Natural killer cell (primary cell): Measurements from ENCODE around the gene CTTNBP2NL. TPM values are rescaled to one million over a fixed set of nuclear protein-coding genes. Genes with fewer than 3 reads are reported as not detected.
"Not testable (repeated sequence)": the region's sequence is repeated elsewhere in the genome, so short reads cannot be mapped to it uniquely, and the experiment has no call there.

Experiments used
- ATAC-seq, 3 donors: fragments of 150-1000 bp in 2 of 3; fragments of 200-7000 bp in 1 of 3; cut with Tn5 transposase; 1 replicate in 1 of 3; 2 replicates in 2 of 3; pipeline ENCODE4 v1.10.0; 2021; ENCODE audit warnings: mild to moderate bottlenecking in 2 of 3, moderate library complexity in 2 of 3
- DNase-seq, 2 donors: peaks; one replicate each; pipeline versions ENCODE4 v3.0.0 to v3.0.0-alpha.2; 2013 to 2021; ENCODE audit warnings: mixed read lengths in 1 of 2
- H3K27ac ChIP-seq: one replicate; pipeline ENCODE4 v1.5.1; 2013; ENCODE audit warnings: mild to moderate bottlenecking, low read length
- H3K27me3 ChIP-seq: one replicate; pipeline ENCODE4 v1.6.1; 2013; ENCODE audit warnings: low read length; ENCODE audit not compliant: control insufficient read depth, insufficient read depth
- H3K36me3 ChIP-seq: one replicate; pipeline ENCODE4 v1.6.1; 2013; ENCODE audit warnings: low read length; ENCODE audit not compliant: control insufficient read depth, insufficient read depth
- H3K4me1 ChIP-seq: one replicate; pipeline ENCODE4 v1.6.1; 2013; ENCODE audit warnings: low read length; ENCODE audit not compliant: control insufficient read depth, insufficient read depth
- H3K4me3 ChIP-seq: one replicate; pipeline ENCODE4 v1.5.1; 2013; ENCODE audit warnings: low read length
- H3K9me3 ChIP-seq: one replicate; pipeline ENCODE4 v1.6.1; 2013; ENCODE audit warnings: low read length; ENCODE audit not compliant: control insufficient read depth, insufficient read depth
- H3K27ac Mint-ChIP-seq, 2 donors: one replicate each; pipeline ENCODE4 v1.8.0; 2022; ENCODE audit warnings: mild to moderate bottlenecking in 2 of 2, mixed read lengths in 2 of 2, moderate library complexity in 1 of 2
- H3K27me3 Mint-ChIP-seq, 2 donors: one replicate each; pipeline ENCODE4 v1.8.0; 2022; ENCODE audit warnings: low read depth in 2 of 2, mixed read lengths in 2 of 2
- H3K36me3 Mint-ChIP-seq: one replicate; pipeline ENCODE4 v1.8.0; 2022; ENCODE audit warnings: mixed read lengths
- H3K4me1 Mint-ChIP-seq, 2 donors: one replicate each; pipeline ENCODE4 v1.8.0; 2022; ENCODE audit warnings: mixed read lengths in 2 of 2
- H3K4me3 Mint-ChIP-seq: one replicate; pipeline ENCODE4 v1.8.0; 2022; ENCODE audit warnings: mild to moderate bottlenecking, moderate library complexity, mixed read lengths
- H3K9me3 Mint-ChIP-seq, 2 donors: one replicate each; pipeline ENCODE4 v1.8.0; 2022; ENCODE audit warnings: mixed read lengths in 2 of 2
- CTCF ChIP-seq: fragments of 200-600 bp; IDR thresholded peaks from one replicate; pipeline ENCODE4 v1.8.0; 2022; ENCODE audit warnings: antibody characterized with exemption
- WGBS: methylation state at CpG from one replicate; pipeline ENCODE4 v1.1.7; 2013; ENCODE audit warnings: missing lambda C conversion rate; ENCODE audit not compliant: insufficient coverage; 5-methylcytosine and 5-hydroxymethylcytosine counted together
- intact Hi-C: fragments of 100-400 bp; cut with micrococcal nuclease; formaldehyde crosslinking; loops from one replicate; pipeline ENCODE4 v1.14.2; 2022
- total RNA-seq, 4 donors: library from RNA; stranded (reverse); fragments of 120-200 nt in 1 of 4; gene quantifications; one replicate each; pipeline versions ENCODE4 v1.2.3 to v1.2.4, GENCODE V29; 2013 to 2022

Gene CTTNBP2NL
- total RNA-seq, 3 donors from 2014 or later (not counting 1 experiment from before 2014, with no cell fraction given) = 0.07 to 0.94 (median 0.15) TPM

- Histone ChIP-seq H3K4me1 (peaks cover 13% of the 10 kb centered on the region), H3K36me3 (no peaks in the 10 kb centered on the region), H3K27ac (no peak overlapping the region), H3K27me3 (no peaks in the 10 kb centered on the region), H3K9me3 (no peaks in the 10 kb centered on the region), H3K4me3 (no peak overlapping the region)
- no peak for ATAC-seq
- peaks cover 7 to 16% of the 10 kb centered on the region in 2 donors for H3K4me1 Mint-ChIP-seq
- H3K9me3 Mint-ChIP-seq = no peaks in the 10 kb centered on the region
- no peaks in the 10 kb centered on the region for H3K36me3 Mint-ChIP-seq
- peaks cover 29 to 46% of the 10 kb centered on the region in 2 donors for H3K27me3 Mint-ChIP-seq
- WGBS = 80% methylated on average over 4 of the region's 4 CpGs
- H3K4me3 Mint-ChIP-seq = no peak overlapping the region
- DNase-seq = no peak
- no peak for TF ChIP-seq CTCF
- H3K27ac Mint-ChIP-seq = no peak overlapping the region
- intact Hi-C loops = no loop called here
Observed at GRCh38 chr1:112464501-112464900, 68.5 kb downstream of the CTTNBP2NL start.

- TF ChIP-seq CTCF = no peak
- H3K4me3 ChIP-seq = no peak overlapping the region
- Mint-ChIP-seq H3K27ac (peak overlapping the region in 1 of 2 donors; percentile 7), H3K27me3 (peaks cover 26 to 51% of the 10 kb centered on the region in 2 donors), H3K4me1 (peaks cover 7 to 16% of the 10 kb centered on the region in 2 donors), H3K36me3 (no peaks in the 10 kb centered on the region), H3K4me3 (no peak overlapping the region), H3K9me3 (no peaks in the 10 kb centered on the region)
- no peaks in the 10 kb centered on the region for H3K9me3 ChIP-seq
- peaks cover 13% of the 10 kb centered on the region for H3K4me1 ChIP-seq
- no peak for ATAC-seq
- H3K27me3 ChIP-seq = no peaks in the 10 kb centered on the region
- no peak overlapping the region for H3K27ac ChIP-seq
- intact Hi-C loops = no loop called here
- DNase-seq = no peak
- 91% methylated on average over 5 of the region's 5 CpGs for WGBS
- H3K36me3 ChIP-seq = no peaks in the 10 kb centered on the region
Observed at GRCh38 chr1:112465122-112465521, 69.1 kb downstream of the CTTNBP2NL start.

GRCh38 chr1:112466078-112466660, 70.2 kb downstream of the CTTNBP2NL start:
- TF ChIP-seq CTCF = peak; percentile 79
- Mint-ChIP-seq H3K36me3 (no peaks in the 10 kb centered on the region), H3K27ac (peak overlapping the region; percentile 7 to 55), H3K4me3 (peak overlapping the region; percentile 86), H3K4me1 (peaks cover 7 to 16% of the 10 kb centered on the region in 2 donors), H3K27me3 (peaks cover 31 to 52% of the 10 kb centered on the region in 2 donors), H3K9me3 (no peaks in the 10 kb centered on the region)
- H3K4me3 ChIP-seq = peak overlapping the region; percentile 27
- H3K27me3 ChIP-seq = no peaks in the 10 kb centered on the region
- 3% methylated on average over 31 of the region's 31 CpGs for WGBS
- peaks cover 13% of the 10 kb centered on the region for H3K4me1 ChIP-seq
- H3K36me3 ChIP-seq = no peaks in the 10 kb centered on the region
- DNase-seq (peak; percentile 72 to 93), ATAC-seq (peak; percentile 88 to 98 (median 97))
- intact Hi-C loops = loop anchor here (1.0 kb wide), 1 partner anchor 75 kb away; no protein-coding TSS in a partner anchor
- no peaks in the 10 kb centered on the region for H3K9me3 ChIP-seq
- H3K27ac ChIP-seq = no peak overlapping the region

- intact Hi-C loops, H3K27me3 ChIP-seq, H3K36me3 ChIP-seq, H3K27ac ChIP-seq, H3K27ac Mint-ChIP-seq, ATAC-seq, H3K4me3 ChIP-seq, H3K9me3 Mint-ChIP-seq, H3K9me3 ChIP-seq, H3K4me3 Mint-ChIP-seq, H3K36me3 Mint-ChIP-seq, DNase-seq: not testable (repeated sequence)
- Mint-ChIP-seq H3K4me1 (peaks cover 7 to 16% of the 10 kb centered on the region in 2 donors), H3K27me3 (peaks cover 27 to 60% of the 10 kb centered on the region in 2 donors)
- H3K4me1 ChIP-seq = peaks cover 13% of the 10 kb centered on the region
- 95% methylated on average over 4 of the region's 7 CpGs for WGBS
Observed at GRCh38 chr1:112470324-112470723, 74.3 kb downstream of the CTTNBP2NL start.
